Fibroblast of lung (primary cell): ENCODE measurements around the gene SCGB3A2. TPM values are rescaled to one million over a fixed set of nuclear protein-coding genes. Genes with fewer than 3 reads are reported as not detected.

ENCODE experiments used
- DNase-seq, 2 donors: peaks; one replicate each; pipeline versions ENCODE4 v3.0.0 to v3.0.0-alpha.2; 2010; ENCODE audit warnings: low read depth in 2 of 2
- H2AFZ ChIP-seq: 2 replicates; pipeline ENCODE4 v1.5.1; 2012; ENCODE audit warnings: low read length, control low read depth, inconsistent platforms
- H3K27ac ChIP-seq: 2 replicates; pipeline ENCODE4 v1.5.1; 2011; ENCODE audit warnings: low read length, control low read depth; ENCODE audit not compliant: insufficient read depth
- H3K27me3 ChIP-seq: 2 replicates; pipeline ENCODE4 v1.5.1; 2011; ENCODE audit warnings: mild to moderate bottlenecking, low read length; ENCODE audit not compliant: control insufficient read depth, insufficient read depth
- H3K36me3 ChIP-seq: 2 replicates; pipeline ENCODE4 v1.5.1; 2011; ENCODE audit warnings: low read length; ENCODE audit not compliant: control insufficient read depth, insufficient read depth
- H3K4me1 ChIP-seq: 2 replicates; pipeline ENCODE4 v1.5.1; 2011; ENCODE audit warnings: low read length; ENCODE audit not compliant: control insufficient read depth, insufficient read depth; ENCODE audit errors: extremely low read depth
- H3K4me2 ChIP-seq: 2 replicates; pipeline ENCODE4 v1.5.1; 2011; ENCODE audit warnings: low read length, control low read depth; ENCODE audit not compliant: insufficient read depth; ENCODE audit errors: extremely low read depth
- H3K4me3 ChIP-seq, 4 experiments: fragments of 200-600 bp in 1 of 4; sonication (generic) in 1 of 4; replicated peaks in 1 of 4; 2 replicates each; pipeline ENCODE4 v1.5.1; 2011 to 2016; ENCODE audit warnings: low read length in 4 of 4, low read depth in 3 of 4, mild to moderate bottlenecking in 3 of 4, control low read depth in 2 of 4, inconsistent platforms in 1 of 4, mixed read lengths in 1 of 4; ENCODE audit not compliant: insufficient read depth in 1 of 4; ENCODE audit errors: control extremely low read depth in 1 of 4
- H3K79me2 ChIP-seq: 2 replicates; pipeline ENCODE4 v1.5.1; 2012; ENCODE audit warnings: mild to moderate bottlenecking, low read length, inconsistent platforms; ENCODE audit not compliant: control insufficient read depth, insufficient read depth
- H3K9ac ChIP-seq: 2 replicates; pipeline ENCODE4 v1.5.1; 2011; ENCODE audit warnings: mild to moderate bottlenecking, low read length, control low read depth; ENCODE audit not compliant: insufficient read depth
- H3K9me3 ChIP-seq: 2 replicates; pipeline ENCODE4 v1.5.1; 2012; ENCODE audit warnings: low read depth, low read length; ENCODE audit not compliant: control insufficient read depth, insufficient read depth
- H4K20me1 ChIP-seq: 2 replicates; pipeline ENCODE4 v1.5.1; 2011; ENCODE audit warnings: low read length; ENCODE audit not compliant: control insufficient read depth, insufficient read depth; ENCODE audit errors: extremely low read depth
- EZH2 ChIP-seq: IDR thresholded peaks from 2 replicates; pipeline ENCODE4 v1.5.1; 2012; ENCODE audit warnings: low read length, control low read depth, mild to moderate bottlenecking; ENCODE audit errors: missing control alignments
- polyA plus RNA-seq, 2 donors: library from polyadenylated mRNA; depleted of rRNA in 1 of 2; stranded (reverse) in 1 of 2; unstranded in 1 of 2; fragments of >200 nt; gene quantifications; 2 replicates each; pipeline ENCODE4 v1.2.1, GENCODE V29; 2011 to 2012; ENCODE audit warnings: missing spikeins in 1 of 2
- total RNA-seq: library from RNA; depleted of rRNA; stranded (reverse); fragments of >200 nt; gene quantifications from 2 replicates; pipeline ENCODE4 v1.2.1, GENCODE V29; 2014
- TF ChIP-seq, protein P1 (sequence below), 2 donors: IDR thresholded peaks in 1 of 2; conservative IDR thresholded peaks in 1 of 2; 1 replicate in 1 of 2; 2 replicates in 1 of 2; pipeline ENCODE4 v1.5.1; 2011 to 2012; ENCODE audit warnings: low read length in 2 of 2, control low read depth in 1 of 2, inconsistent platforms in 1 of 2, low read depth in 1 of 2, mild to moderate bottlenecking in 1 of 2

The SCGB3A2 gene
- total and polyA plus RNA-seq, 2 donors (not counting 1 experiment from before 2014, with no cell fraction given): not detected

DNA sequence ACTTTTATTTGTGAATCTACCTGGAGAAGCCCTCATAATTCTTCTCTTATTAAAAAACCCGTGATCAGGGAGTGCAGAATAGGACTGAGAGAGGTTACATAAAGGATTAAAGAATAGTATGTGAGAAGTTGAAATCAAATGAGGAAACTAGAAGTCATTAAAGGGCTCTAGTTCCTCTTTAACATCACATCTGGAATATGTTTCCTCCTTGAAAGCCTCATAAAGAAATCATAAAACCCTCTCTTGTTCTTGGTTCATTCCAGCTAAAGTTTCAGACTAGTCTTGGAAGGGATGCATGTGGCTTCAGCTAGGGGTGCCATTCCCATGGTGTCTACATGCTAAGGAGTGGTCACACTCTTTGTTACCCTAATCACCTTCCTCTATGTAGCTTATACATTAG, 33.5 kb downstream of the SCGB3A2 start:
- no peak overlapping the region for H3K4me3 ChIP-seq
- DNase-seq: no peak
- TF ChIP-seq EZH2: no peak
- TF ChIP-seq, protein P1, sequence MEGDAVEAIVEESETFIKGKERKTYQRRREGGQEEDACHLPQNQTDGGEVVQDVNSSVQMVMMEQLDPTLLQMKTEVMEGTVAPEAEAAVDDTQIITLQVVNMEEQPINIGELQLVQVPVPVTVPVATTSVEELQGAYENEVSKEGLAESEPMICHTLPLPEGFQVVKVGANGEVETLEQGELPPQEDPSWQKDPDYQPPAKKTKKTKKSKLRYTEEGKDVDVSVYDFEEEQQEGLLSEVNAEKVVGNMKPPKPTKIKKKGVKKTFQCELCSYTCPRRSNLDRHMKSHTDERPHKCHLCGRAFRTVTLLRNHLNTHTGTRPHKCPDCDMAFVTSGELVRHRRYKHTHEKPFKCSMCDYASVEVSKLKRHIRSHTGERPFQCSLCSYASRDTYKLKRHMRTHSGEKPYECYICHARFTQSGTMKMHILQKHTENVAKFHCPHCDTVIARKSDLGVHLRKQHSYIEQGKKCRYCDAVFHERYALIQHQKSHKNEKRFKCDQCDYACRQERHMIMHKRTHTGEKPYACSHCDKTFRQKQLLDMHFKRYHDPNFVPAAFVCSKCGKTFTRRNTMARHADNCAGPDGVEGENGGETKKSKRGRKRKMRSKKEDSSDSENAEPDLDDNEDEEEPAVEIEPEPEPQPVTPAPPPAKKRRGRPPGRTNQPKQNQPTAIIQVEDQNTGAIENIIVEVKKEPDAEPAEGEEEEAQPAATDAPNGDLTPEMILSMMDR (conservative IDR thresholded peaks at IDR 0.05 in 1 of 2, IDR thresholded peaks at IDR 0.05 in 1 of 2; ENCODE audit: low read depth in 1 of 2, low read length in 2 of 2): no peak

DNA sequence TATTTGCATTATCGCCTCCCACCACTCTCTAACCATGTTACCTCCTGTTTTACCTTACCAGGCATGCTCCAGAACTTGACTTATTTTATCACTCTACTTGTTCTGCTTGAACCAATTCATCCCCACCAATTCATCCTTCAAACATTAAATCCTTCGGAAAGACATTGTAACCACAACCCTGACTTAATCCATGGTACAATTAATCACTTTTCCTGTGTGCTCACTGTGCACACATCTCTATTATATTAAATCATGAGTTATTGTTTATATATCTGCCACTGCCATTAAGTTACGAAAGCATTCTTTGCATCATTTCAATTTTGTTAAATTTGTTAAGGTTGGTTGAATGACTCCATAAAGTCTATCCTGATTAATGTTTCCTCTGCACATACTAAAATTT, 35.3 kb downstream of the SCGB3A2 start:
- H3K4me3 ChIP-seq: no peak overlapping the region
- H3K79me2 ChIP-seq: no peaks in the 10 kb centered on the region
- H3K36me3 ChIP-seq: no peaks in the 10 kb centered on the region
- no peaks in the 10 kb centered on the region for H4K20me1 ChIP-seq
- H3K27ac ChIP-seq: no peak overlapping the region
- H3K9ac ChIP-seq: no peak overlapping the region
- H3K9me3 ChIP-seq: no peaks in the 10 kb centered on the region
- H2AFZ ChIP-seq: no peak overlapping the region
- no peaks in the 10 kb centered on the region for H3K27me3 ChIP-seq
- no peak for TF ChIP-seq EZH2
- TF ChIP-seq, protein P1 (conservative IDR thresholded peaks at IDR 0.05 in 1 of 2, IDR thresholded peaks at IDR 0.05 in 1 of 2; ENCODE audit: low read depth in 1 of 2, low read length in 2 of 2): no peak
- peak in 1 of 2 donors; percentile 61 for DNase-seq
- H3K4me1 ChIP-seq: no peaks in the 10 kb centered on the region
- H3K4me2 ChIP-seq: no peak overlapping the region

More for the DNA sequence above, 33.5 kb downstream of the SCGB3A2 start:
- Histone ChIP-seq H3K4me2 (no peak overlapping the region), H2AFZ (no peak overlapping the region), H3K36me3 (no peaks in the 10 kb centered on the region), H3K9ac (no peak overlapping the region), H3K4me1 (no peaks in the 10 kb centered on the region), H3K27ac (no peak overlapping the region), H3K79me2 (no peaks in the 10 kb centered on the region), H3K27me3 (no peaks in the 10 kb centered on the region), H3K9me3 (no peaks in the 10 kb centered on the region), H4K20me1 (no peaks in the 10 kb centered on the region)

DNA sequence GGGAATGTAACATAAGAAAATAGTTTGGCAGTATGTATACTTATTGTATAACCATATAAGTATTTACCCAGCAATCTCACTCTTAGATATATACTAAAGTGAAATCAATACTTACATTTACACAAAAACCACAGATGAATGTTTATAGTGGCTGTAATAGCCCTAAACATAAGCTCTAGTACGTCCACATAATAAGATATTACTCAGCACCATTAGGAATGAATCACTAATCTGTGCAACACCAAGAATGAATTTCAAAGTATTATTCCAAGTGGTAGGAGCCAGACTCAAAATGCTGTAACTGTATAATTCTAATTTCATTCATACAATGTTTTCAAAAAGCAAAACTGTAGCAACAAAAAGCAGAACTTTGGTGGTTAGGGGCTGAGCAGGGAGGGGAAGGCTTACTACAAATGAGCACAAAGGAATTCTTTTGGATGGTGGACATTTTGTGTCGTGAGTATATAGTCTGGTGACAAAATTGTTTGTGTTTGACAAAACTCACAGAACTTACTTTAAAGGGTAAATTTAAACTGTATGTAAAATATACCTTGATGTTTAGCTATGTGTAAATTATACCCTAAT, 39.7 kb downstream of the SCGB3A2 start:
- Histone ChIP-seq H3K4me1 (no peaks in the 10 kb centered on the region), H3K36me3 (no peaks in the 10 kb centered on the region), H3K79me2 (no peaks in the 10 kb centered on the region), H3K4me3 (no peak overlapping the region), H3K4me2 (no peak overlapping the region), H4K20me1 (no peaks in the 10 kb centered on the region), H3K9ac (no peak overlapping the region), H2AFZ (no peak overlapping the region), H3K27me3 (no peaks in the 10 kb centered on the region), H3K27ac (no peak overlapping the region), H3K9me3 (no peaks in the 10 kb centered on the region)
- peak; percentile 61 to 62 for DNase-seq
- TF ChIP-seq EZH2: no peak
- TF ChIP-seq, protein P1 (conservative IDR thresholded peaks at IDR 0.05 in 1 of 2, IDR thresholded peaks at IDR 0.05 in 1 of 2; ENCODE audit: low read depth in 1 of 2, low read length in 2 of 2): no peak
